Measurements from ENCODE around the gene IKZF5.

- TF ChIP-seq TCF7L2 (IDR thresholded peaks at IDR 0.05; ENCODE audit: low read depth, low read length) (no peak), POLR2AphosphoS5 (IDR thresholded peaks at IDR 0.05; ENCODE audit: low read depth, low read length) (no peak), SIN3A (IDR thresholded peaks at IDR 0.05; ENCODE audit: borderline replicate concordance, insufficient read depth, low read depth, low read length) (no peak)
- TF ChIP-seq, protein P1, sequence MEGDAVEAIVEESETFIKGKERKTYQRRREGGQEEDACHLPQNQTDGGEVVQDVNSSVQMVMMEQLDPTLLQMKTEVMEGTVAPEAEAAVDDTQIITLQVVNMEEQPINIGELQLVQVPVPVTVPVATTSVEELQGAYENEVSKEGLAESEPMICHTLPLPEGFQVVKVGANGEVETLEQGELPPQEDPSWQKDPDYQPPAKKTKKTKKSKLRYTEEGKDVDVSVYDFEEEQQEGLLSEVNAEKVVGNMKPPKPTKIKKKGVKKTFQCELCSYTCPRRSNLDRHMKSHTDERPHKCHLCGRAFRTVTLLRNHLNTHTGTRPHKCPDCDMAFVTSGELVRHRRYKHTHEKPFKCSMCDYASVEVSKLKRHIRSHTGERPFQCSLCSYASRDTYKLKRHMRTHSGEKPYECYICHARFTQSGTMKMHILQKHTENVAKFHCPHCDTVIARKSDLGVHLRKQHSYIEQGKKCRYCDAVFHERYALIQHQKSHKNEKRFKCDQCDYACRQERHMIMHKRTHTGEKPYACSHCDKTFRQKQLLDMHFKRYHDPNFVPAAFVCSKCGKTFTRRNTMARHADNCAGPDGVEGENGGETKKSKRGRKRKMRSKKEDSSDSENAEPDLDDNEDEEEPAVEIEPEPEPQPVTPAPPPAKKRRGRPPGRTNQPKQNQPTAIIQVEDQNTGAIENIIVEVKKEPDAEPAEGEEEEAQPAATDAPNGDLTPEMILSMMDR (IDR thresholded peaks at IDR 0.05) = no peak
Measured at GRCh38 chr10:122999347-122999746, 9.2 kb downstream of the IKZF5 start.
